Esophagus muscularis mucosa (tissue), 3 donors: ENCODE measurements around the gene THSD4.

Source experiments
- POLR2A ChIP-seq: fragments of 450-650 bp; IDR thresholded peaks from one replicate; pipeline ENCODE4 v1.6.1; 2017; ENCODE audit warnings: antibody characterized with exemption, moderate library complexity, mild to moderate bottlenecking, low read depth
- POLR2AphosphoS5 ChIP-seq, 2 donors: sonication (generic); formaldehyde crosslinking; IDR thresholded peaks; one replicate each; pipeline ENCODE4 v1.6.1; 2017; ENCODE audit warnings: antibody characterized with exemption in 2 of 2
- TF ChIP-seq, protein P1 (sequence below), 3 experiments: fragments of 200-600 bp in 2 of 3; fragments of 450-650 bp in 1 of 3; sonication (generic) in 2 of 3; IDR thresholded peaks; one replicate each; pipeline ENCODE4 v1.5.1; 2017 to 2019; ENCODE audit warnings: antibody characterized with exemption in 3 of 3, mild to moderate bottlenecking in 2 of 3, moderate library complexity in 1 of 3

DNA sequence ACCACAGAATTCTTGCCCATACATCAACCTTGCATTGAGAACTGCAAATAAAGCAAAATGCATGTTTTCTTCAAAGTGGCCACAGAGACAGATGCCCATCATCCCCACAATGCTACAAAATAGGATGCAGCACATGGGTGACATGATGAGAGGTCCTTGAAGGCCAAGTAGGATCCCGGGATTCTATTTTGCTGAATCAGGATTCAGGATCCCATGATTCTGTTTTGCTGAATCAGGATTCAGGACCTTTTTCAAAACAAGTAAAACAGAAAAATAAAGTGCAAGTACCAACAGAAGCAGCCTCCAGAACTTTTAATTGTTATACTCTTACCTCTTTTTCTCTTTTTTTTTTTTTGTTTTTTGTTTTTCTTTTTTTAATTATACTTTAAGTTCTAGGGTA lies 453.0 kb downstream of the THSD4 start:
- TF ChIP-seq, protein P1, sequence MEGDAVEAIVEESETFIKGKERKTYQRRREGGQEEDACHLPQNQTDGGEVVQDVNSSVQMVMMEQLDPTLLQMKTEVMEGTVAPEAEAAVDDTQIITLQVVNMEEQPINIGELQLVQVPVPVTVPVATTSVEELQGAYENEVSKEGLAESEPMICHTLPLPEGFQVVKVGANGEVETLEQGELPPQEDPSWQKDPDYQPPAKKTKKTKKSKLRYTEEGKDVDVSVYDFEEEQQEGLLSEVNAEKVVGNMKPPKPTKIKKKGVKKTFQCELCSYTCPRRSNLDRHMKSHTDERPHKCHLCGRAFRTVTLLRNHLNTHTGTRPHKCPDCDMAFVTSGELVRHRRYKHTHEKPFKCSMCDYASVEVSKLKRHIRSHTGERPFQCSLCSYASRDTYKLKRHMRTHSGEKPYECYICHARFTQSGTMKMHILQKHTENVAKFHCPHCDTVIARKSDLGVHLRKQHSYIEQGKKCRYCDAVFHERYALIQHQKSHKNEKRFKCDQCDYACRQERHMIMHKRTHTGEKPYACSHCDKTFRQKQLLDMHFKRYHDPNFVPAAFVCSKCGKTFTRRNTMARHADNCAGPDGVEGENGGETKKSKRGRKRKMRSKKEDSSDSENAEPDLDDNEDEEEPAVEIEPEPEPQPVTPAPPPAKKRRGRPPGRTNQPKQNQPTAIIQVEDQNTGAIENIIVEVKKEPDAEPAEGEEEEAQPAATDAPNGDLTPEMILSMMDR (IDR thresholded peaks at IDR 0.05): no peak
- TF ChIP-seq POLR2AphosphoS5 (IDR thresholded peaks at IDR 0.05) (no peak), POLR2A (no peak)
